K562 (cell line): ENCODE measurements around the gene SARS1. TPM values are rescaled to one million over a fixed set of nuclear protein-coding genes. Genes with fewer than 3 reads are reported as not detected.

Source experiments
- CCNT2 ChIP-seq: IDR thresholded peaks from 2 replicates; pipeline ENCODE4 v1.6.1; 2011; ENCODE audit warnings: borderline replicate concordance, low read depth, mild to moderate bottlenecking, moderate library complexity, mixed read lengths, low read length; ENCODE audit not compliant: insufficient read length; ENCODE audit errors: extremely low read depth
- CTCFL ChIP-seq: IDR thresholded peaks from 2 replicates; pipeline ENCODE4 v1.6.1; 2011; ENCODE audit warnings: borderline replicate concordance, low read depth, mild to moderate bottlenecking, moderate library complexity, low read length; ENCODE audit not compliant: insufficient read depth, poor library complexity, severe bottlenecking
- DNMT1 ChIP-seq: fragments of 450-650 bp; IDR thresholded peaks from 2 replicates; pipeline ENCODE4 v1.6.1; 2016; ENCODE audit warnings: antibody characterized with exemption, mild to moderate bottlenecking
- HMG20A ChIP-seq: fragments of 450-650 bp; formaldehyde crosslinking; conservative IDR thresholded peaks from 2 replicates; pipeline ENCODE4 v1.4.0; 2020; ENCODE audit warnings: mild to moderate bottlenecking, mixed read lengths
- ILF3 ChIP-seq: fragments of 450-650 bp; IDR thresholded peaks from 2 replicates; pipeline ENCODE4 v1.6.1; 2018; ENCODE audit warnings: antibody characterized with exemption, mild to moderate bottlenecking, moderate library complexity, borderline replicate concordance
- MBD2 ChIP-seq: sonication (generic); IDR thresholded peaks from 2 replicates; pipeline ENCODE4 v1.6.1; 2016; ENCODE audit warnings: low read depth, borderline replicate concordance
- NR4A1 ChIP-seq, 2 experiments: fragments of 250-450 bp in 1 of 2; fragments of 450-650 bp in 1 of 2; sonication (Bioruptor Pico) in 1 of 2; IDR thresholded peaks; 2 replicates each; pipeline versions ENCODE4 v1.4.0 to v1.6.1; 2016 to 2020; ENCODE audit warnings: mild to moderate bottlenecking in 2 of 2, missing compliant biosample characterization in 1 of 2, missing genetic modification characterization in 1 of 2, moderate library complexity in 1 of 2
- REST ChIP-seq, 2 experiments: fragments of 450-650 bp; formaldehyde crosslinking in 1 of 2; IDR thresholded peaks; 2 replicates each; pipeline versions ENCODE4 v1.4.0 to v1.6.1; 2014 to 2020; ENCODE audit warnings: mild to moderate bottlenecking in 2 of 2, borderline replicate concordance in 1 of 2, low read depth in 1 of 2
- XRCC5 ChIP-seq: fragments of 200-400 bp; formaldehyde crosslinking; IDR thresholded peaks from 2 replicates; pipeline ENCODE4 v1.6.1; 2017; ENCODE audit warnings: low read depth, mild to moderate bottlenecking, low read length
- ZKSCAN1 ChIP-seq: fragments of 150-350 bp; IDR thresholded peaks from 2 replicates; pipeline ENCODE4 v1.6.1; 2016; ENCODE audit warnings: low read depth, low read length
- polyA plus RNA-seq, 8 experiments: library from polyadenylated mRNA; depleted of rRNA in 4 of 8; stranded (reverse) in 5 of 8; unstranded in 3 of 8; fragments of >200 nt; fragmentation: Nextera tagmentation in 2 of 8; fragmentation: Illumina TruSeq in 1 of 8; extraction: Ambion mirVana in 2 of 8; extraction: Trizol in 1 of 8; gene quantifications; 2 replicates each; pipeline versions ENCODE4 v1.2.1 to v1.2.3, GENCODE V29; 2011 to 2014; ENCODE audit warnings: inconsistent platforms in 1 of 8, missing spikeins in 1 of 8
- total RNA-seq, 7 experiments: library from RNA; depleted of rRNA in 6 of 7; stranded (reverse); fragments of >200 nt in 6 of 7; fragmentation: Illumina TruSeq in 2 of 7; extraction: Trizol in 2 of 7; gene quantifications; 2 replicates each; pipeline versions ENCODE4 v1.2.1 to v1.2.3, GENCODE V29; 2011 to 2021; ENCODE audit warnings: low replicate concordance in 1 of 7
- TF ChIP-seq, protein P1 (sequence below): fragments of 450-650 bp; formaldehyde crosslinking; IDR thresholded peaks from 2 replicates; pipeline ENCODE4 v1.4.0; 2020; ENCODE audit warnings: mild to moderate bottlenecking, moderate library complexity
- TF ChIP-seq, protein P2 (sequence below): fragments of 450-650 bp; formaldehyde crosslinking; IDR thresholded peaks from 2 replicates; pipeline ENCODE4 v1.4.0; 2020; ENCODE audit warnings: mild to moderate bottlenecking, moderate library complexity

The SARS1 gene
- total and polyA plus RNA-seq, 9 of the 15 experiments (the other 6 are each of a cell fraction or from before 2014, with no cell fraction given) = 221 to 623 (median 254) TPM

- TF ChIP-seq NR4A1 (CRISPR knock-in tag; IDR thresholded peaks at IDR 0.05) = no peak
- no peak for TF ChIP-seq NR4A1 (tag; IDR thresholded peaks at IDR 0.05)
- peak; percentile 56; the same call in 1 of the 2 replicates for TF ChIP-seq DNMT1
- no peak for TF ChIP-seq HMG20A
- no peak for TF ChIP-seq MBD2
- peak; percentile 51 for TF ChIP-seq CTCFL
- TF ChIP-seq XRCC5 = peak; percentile 79
- peak; percentile 4 for TF ChIP-seq CCNT2
- TF ChIP-seq REST (IDR thresholded peaks at IDR 0.05; ENCODE audit: borderline replicate concordance) = peak; percentile 49; the same call in 1 of the 2 replicates
- peak; percentile 31; the same call in 1 of the 2 replicates for TF ChIP-seq REST (CRISPR knock-in tag; IDR thresholded peaks at IDR 0.05; ENCODE audit: low read depth)
- TF ChIP-seq ILF3 = 0 out of 2 replicates have a peak, but pooled peaks have one; percentile 8
- TF ChIP-seq, protein P1, sequence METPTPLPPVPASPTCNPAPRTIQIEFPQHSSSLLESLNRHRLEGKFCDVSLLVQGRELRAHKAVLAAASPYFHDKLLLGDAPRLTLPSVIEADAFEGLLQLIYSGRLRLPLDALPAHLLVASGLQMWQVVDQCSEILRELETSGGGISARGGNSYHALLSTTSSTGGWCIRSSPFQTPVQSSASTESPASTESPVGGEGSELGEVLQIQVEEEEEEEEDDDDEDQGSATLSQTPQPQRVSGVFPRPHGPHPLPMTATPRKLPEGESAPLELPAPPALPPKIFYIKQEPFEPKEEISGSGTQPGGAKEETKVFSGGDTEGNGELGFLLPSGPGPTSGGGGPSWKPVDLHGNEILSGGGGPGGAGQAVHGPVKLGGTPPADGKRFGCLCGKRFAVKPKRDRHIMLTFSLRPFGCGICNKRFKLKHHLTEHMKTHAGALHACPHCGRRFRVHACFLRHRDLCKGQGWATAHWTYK (CRISPR knock-in tag) = 0 out of 2 replicates have a peak, but pooled peaks have one; percentile 73
- no peak for TF ChIP-seq ZKSCAN1
- TF ChIP-seq, protein P2, sequence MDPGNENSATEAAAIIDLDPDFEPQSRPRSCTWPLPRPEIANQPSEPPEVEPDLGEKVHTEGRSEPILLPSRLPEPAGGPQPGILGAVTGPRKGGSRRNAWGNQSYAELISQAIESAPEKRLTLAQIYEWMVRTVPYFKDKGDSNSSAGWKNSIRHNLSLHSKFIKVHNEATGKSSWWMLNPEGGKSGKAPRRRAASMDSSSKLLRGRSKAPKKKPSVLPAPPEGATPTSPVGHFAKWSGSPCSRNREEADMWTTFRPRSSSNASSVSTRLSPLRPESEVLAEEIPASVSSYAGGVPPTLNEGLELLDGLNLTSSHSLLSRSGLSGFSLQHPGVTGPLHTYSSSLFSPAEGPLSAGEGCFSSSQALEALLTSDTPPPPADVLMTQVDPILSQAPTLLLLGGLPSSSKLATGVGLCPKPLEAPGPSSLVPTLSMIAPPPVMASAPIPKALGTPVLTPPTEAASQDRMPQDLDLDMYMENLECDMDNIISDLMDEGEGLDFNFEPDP (CRISPR knock-in tag) = 0 out of 2 replicates have a peak, but pooled peaks have one; percentile 15
Observed at GRCh38 chr1:109239409-109240068, 25.8 kb downstream of the SARS1 start (continued).
